Measurements from ENCODE around the gene PPIB. TPM values are rescaled to one million over a fixed set of nuclear protein-coding genes. Genes with fewer than 3 reads are reported as not detected.

PPIB gene
- total RNA-seq, 1 experiment from 2014 or later, result 433 TPM

DNA sequence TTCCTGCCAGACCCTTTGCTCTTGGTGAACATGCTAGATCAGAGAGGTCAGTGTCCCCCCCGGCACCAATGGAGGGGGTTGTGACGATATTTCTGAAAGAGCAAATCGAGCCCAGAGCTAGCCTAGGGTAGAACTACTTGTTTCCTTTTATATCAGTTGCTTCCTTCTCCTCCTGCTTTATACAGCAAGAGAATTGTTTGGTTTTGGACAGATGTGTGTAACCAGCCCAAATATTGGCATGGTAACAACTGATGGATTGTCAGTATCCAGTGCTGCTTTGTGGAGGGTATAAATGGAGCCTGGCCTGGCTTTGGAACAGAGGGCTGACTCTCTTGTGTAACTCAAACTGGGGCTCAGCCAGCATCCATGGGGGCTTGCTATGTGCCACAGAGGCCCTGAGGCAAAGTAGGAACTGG is 39.9 kb downstream of the PPIB start:
- no peak overlapping the region for H3K9ac ChIP-seq (ENCODE audit: extremely low read depth, insufficient read length, low read length)
- no peaks in the 10 kb centered on the region for H3K27me3 ChIP-seq (ENCODE audit: insufficient read depth, low read length)
- no CpG with 5 or more reads among the region's 3 CpGs for WGBS (ENCODE audit: extremely low coverage, insufficient read length, low lambda C conversion rate)
- no peak overlapping the region for H4K8ac ChIP-seq (replicated peaks; ENCODE audit: insufficient read length, low read depth, low read length)
- H2BK20ac ChIP-seq (ENCODE audit: low read depth, low read length, poor library complexity, severe bottlenecking), result no peak overlapping the region
- Mint-ChIP-seq H3K36me3 (ENCODE audit: insufficient read depth in 1 of 3, low read depth in 3 of 3) (peaks cover 5 to 57% (median 35%) of the 10 kb centered on the region in 3 experiments; a peak in 6 of 7 replicates), H3K27ac (no peak overlapping the region), H3K27me3 (ENCODE audit: low read depth) (no peaks in the 10 kb centered on the region), H3K4me1 (no peaks in the 10 kb centered on the region), H3K9me3 (no peaks in the 10 kb centered on the region), H3K4me3 (no peak overlapping the region)
- TF ChIP-seq, protein P1, sequence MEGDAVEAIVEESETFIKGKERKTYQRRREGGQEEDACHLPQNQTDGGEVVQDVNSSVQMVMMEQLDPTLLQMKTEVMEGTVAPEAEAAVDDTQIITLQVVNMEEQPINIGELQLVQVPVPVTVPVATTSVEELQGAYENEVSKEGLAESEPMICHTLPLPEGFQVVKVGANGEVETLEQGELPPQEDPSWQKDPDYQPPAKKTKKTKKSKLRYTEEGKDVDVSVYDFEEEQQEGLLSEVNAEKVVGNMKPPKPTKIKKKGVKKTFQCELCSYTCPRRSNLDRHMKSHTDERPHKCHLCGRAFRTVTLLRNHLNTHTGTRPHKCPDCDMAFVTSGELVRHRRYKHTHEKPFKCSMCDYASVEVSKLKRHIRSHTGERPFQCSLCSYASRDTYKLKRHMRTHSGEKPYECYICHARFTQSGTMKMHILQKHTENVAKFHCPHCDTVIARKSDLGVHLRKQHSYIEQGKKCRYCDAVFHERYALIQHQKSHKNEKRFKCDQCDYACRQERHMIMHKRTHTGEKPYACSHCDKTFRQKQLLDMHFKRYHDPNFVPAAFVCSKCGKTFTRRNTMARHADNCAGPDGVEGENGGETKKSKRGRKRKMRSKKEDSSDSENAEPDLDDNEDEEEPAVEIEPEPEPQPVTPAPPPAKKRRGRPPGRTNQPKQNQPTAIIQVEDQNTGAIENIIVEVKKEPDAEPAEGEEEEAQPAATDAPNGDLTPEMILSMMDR (conservative IDR thresholded peaks at IDR 0.05), result no peak
- no peak overlapping the region for H3K4ac ChIP-seq (ENCODE audit: low read depth, low read length)
- H3K4me2 ChIP-seq (ENCODE audit: insufficient read depth, insufficient read length, low read length), result no peak overlapping the region
- no peak for DNase-seq
- no peak overlapping the region for H3K23ac ChIP-seq (ENCODE audit: insufficient read length, low read depth, low read length)
- H3K79me1 ChIP-seq (ENCODE audit: insufficient read depth, low read depth, low read length, poor library complexity, severe bottlenecking), result no peaks in the 10 kb centered on the region
- H2BK5ac ChIP-seq (ENCODE audit: insufficient read length, low read length), result no peak overlapping the region
- H3K56ac ChIP-seq (ENCODE audit: insufficient read length, low read depth, low read length), result no peak overlapping the region
- H3K79me2 ChIP-seq (ENCODE audit: insufficient read depth, low read length), result no peaks in the 10 kb centered on the region
- no peak overlapping the region for H2AK5ac ChIP-seq (ENCODE audit: insufficient read length, low read length)
- no peak overlapping the region for H2AFZ ChIP-seq (ENCODE audit: low read length)
- H3K18ac ChIP-seq (ENCODE audit: insufficient read length, low read depth, low read length), result no peak overlapping the region
- H3K4me1 ChIP-seq (ENCODE audit: insufficient read depth, low read length), result no peaks in the 10 kb centered on the region
- no peaks in the 10 kb centered on the region for H3K9me3 ChIP-seq (ENCODE audit: control insufficient read depth, low read depth, low read length)
- no peak overlapping the region for H3K14ac ChIP-seq (ENCODE audit: insufficient read depth, low read length)
- no peak overlapping the region for H4K91ac ChIP-seq (ENCODE audit: insufficient read length, low read depth, low read length)
- no peak overlapping the region for H2BK120ac ChIP-seq (ENCODE audit: low read depth, low read length, poor library complexity, severe bottlenecking)
- no peak overlapping the region for H2BK12ac ChIP-seq (ENCODE audit: insufficient read length, low read depth, low read length)
- no peak overlapping the region for H4K5ac ChIP-seq (ENCODE audit: insufficient read length, low read depth, low read length)
- H3K27ac ChIP-seq (ENCODE audit: insufficient read length, low read depth, low read length), result no peak overlapping the region
- H4K20me1 ChIP-seq (ENCODE audit: control insufficient read depth, insufficient read depth, insufficient read length), result no peaks in the 10 kb centered on the region
- no peak overlapping the region for H3T11ph ChIP-seq (ENCODE audit: low read length)
- H3K23me2 ChIP-seq (ENCODE audit: insufficient read length, low read depth, low read length, poor library complexity, severe bottlenecking), result no peaks in the 10 kb centered on the region
- no peak overlapping the region for H2BK15ac ChIP-seq (ENCODE audit: low read depth, low read length)
